ENCODE results near the gene WAPL. TPM values are rescaled to one million over a fixed set of nuclear protein-coding genes. Genes with fewer than 3 reads are reported as not detected.

The WAPL gene
- total and polyA plus RNA-seq, 2 of the 8 experiments (the other 6 are each of a cell fraction or from before 2014, with no cell fraction given): 12.8 to 48.1 TPM

DNA sequence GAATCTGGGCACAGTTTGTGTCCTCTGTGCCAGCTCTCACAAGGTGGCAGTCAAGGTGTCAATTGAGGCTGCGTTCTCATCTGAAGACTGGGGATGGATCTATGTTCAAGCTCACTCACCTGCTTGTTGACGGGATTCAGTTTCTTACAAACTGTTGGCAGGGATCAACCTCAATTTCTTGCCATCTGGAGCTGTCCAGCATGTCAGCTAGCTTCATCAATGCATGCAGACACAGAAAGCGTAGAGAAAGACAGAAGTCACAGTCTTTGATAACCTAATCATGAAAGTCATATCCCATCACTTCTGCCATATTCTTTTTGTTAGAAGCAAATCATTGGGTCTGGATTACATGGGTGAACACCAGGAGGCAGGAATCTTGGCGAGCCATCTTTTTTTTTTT, 32.0 kb upstream of the WAPL start:
- Histone ChIP-seq H3K27ac (ENCODE audit: low read depth, low read length) (no peak overlapping the region), H2AFZ (ENCODE audit: low read length) (no peak overlapping the region), H3K4me1 (replicated peaks in 1 of 4; ENCODE audit: control insufficient read depth in 3 of 4, insufficient read depth in 4 of 4, low read length in 3 of 4) (peaks cover 0 to 6% (median 4%) of the 10 kb centered on the region in 4 experiments; a peak in 5 of 7 replicates), H3K79me1 (ENCODE audit: low read depth, low read length) (no peaks in the 10 kb centered on the region), H3K9me3 (ENCODE audit: insufficient read depth in 2 of 2, low read depth in 1 of 2, low read length in 1 of 2) (no peaks in the 10 kb centered on the region), H4K91ac (replicated peaks; ENCODE audit: insufficient read length, low read length) (no peak overlapping the region), H4K20me1 (replicated peaks in 1 of 2; ENCODE audit: control insufficient read depth in 1 of 2, insufficient read depth in 2 of 2, low read length in 2 of 2) (no peaks in the 10 kb centered on the region), H2BK15ac (ENCODE audit: low read length) (no peak overlapping the region), H3K36me3 (ENCODE audit: control insufficient read depth in 2 of 4, insufficient read depth in 4 of 4, low read length in 3 of 4) (no peaks in the 10 kb centered on the region), H4K8ac (ENCODE audit: extremely low read depth, insufficient read depth, low read length) (no peak overlapping the region), H2BK12ac (ENCODE audit: low read depth, low read length) (no peak overlapping the region), H3K23me2 (ENCODE audit: low read depth, low read length) (no peaks in the 10 kb centered on the region), H2BK120ac (replicated peaks; ENCODE audit: low read depth, low read length) (no peak overlapping the region), H2BK5ac (ENCODE audit: low read depth, low read length) (no peak overlapping the region), H2AK5ac (ENCODE audit: low read depth, low read length) (no peak overlapping the region), H3K23ac (ENCODE audit: insufficient read length) (no peak overlapping the region), H2BK20ac (ENCODE audit: low read length) (no peak overlapping the region), H3K18ac (ENCODE audit: extremely low read depth, low read length) (no peak overlapping the region), H3K56ac (replicated peaks; ENCODE audit: insufficient read length, low read depth, low read length) (no peak overlapping the region), H3K27me3 (replicated peaks in 1 of 4; ENCODE audit: control insufficient read depth in 3 of 4, extremely low read depth in 1 of 4, insufficient read depth in 3 of 4, low read length in 3 of 4) (no peaks in the 10 kb centered on the region), H3K4me2 (ENCODE audit: insufficient read depth in 1 of 2, low read depth in 2 of 2, low read length in 2 of 2) (no peak overlapping the region), H3K79me2 (ENCODE audit: control insufficient read depth in 1 of 2, insufficient read depth in 2 of 2, low read length in 2 of 2) (no peaks in the 10 kb centered on the region), H4K5ac (ENCODE audit: insufficient read length, low read depth, low read length) (no peak overlapping the region), H3K4ac (replicated peaks; ENCODE audit: insufficient read length, low read depth, low read length) (no peak overlapping the region), H3K4me3 (ENCODE audit: extremely low read depth in 1 of 4, insufficient read depth in 2 of 4, low read depth in 3 of 4, low read length in 4 of 4) (no peak overlapping the region), H3K9ac (replicated peaks in 1 of 4; ENCODE audit: extremely low read depth in 1 of 4, low read depth in 3 of 4, low read length in 3 of 4) (no peak overlapping the region), H3K14ac (ENCODE audit: insufficient read length) (no peak overlapping the region)
- POLR2A ChIA-PET (ENCODE audit: partially characterized antibody): no interaction called here
- TF ChIP-seq POLR2AphosphoS5 (IDR thresholded peaks at IDR 0.05; ENCODE audit: low read depth, low read length) (no peak), CBX8 (IDR thresholded peaks at IDR 0.05; ENCODE audit: borderline replicate concordance, low read depth, low read length) (no peak)
- 71% methylated on average over 4 of the region's 4 CpGs; no CpG with 5 or more reads in 1 of the 2 experiments for WGBS, 2 experiments (ENCODE audit: extremely low coverage in 1 of 2, insufficient coverage in 1 of 2, insufficient read length in 1 of 2, insufficient replicate concordance in 2 of 2, low coverage in 1 of 2, low lambda C conversion rate in 2 of 2, missing lambda C conversion rate in 1 of 2)
- FAIRE-seq: no peak
- DNase-seq (ENCODE audit: low read depth in 1 of 2, low spot score in 2 of 2): no peak
- CTCF ChIA-PET (ENCODE audit: partially characterized antibody): interaction anchor here (0.6 to 1.6 kb wide), 3 partner anchors 15 to 205 kb away, joined by 3 to 7 read pairs (median 3); no protein-coding TSS in a partner anchor

Data from H1 (cell line).